ENCODE results near the gene TRIM66. TPM values are rescaled to one million over a fixed set of nuclear protein-coding genes. Genes with fewer than 3 reads are reported as not detected.
A peak's percentile ranks its signal among the peaks of the same experiment; 100 is the strongest.

TRIM66 gene
- polyA plus RNA-seq, 2 donors: 2.0 to 4.8 TPM

DNA sequence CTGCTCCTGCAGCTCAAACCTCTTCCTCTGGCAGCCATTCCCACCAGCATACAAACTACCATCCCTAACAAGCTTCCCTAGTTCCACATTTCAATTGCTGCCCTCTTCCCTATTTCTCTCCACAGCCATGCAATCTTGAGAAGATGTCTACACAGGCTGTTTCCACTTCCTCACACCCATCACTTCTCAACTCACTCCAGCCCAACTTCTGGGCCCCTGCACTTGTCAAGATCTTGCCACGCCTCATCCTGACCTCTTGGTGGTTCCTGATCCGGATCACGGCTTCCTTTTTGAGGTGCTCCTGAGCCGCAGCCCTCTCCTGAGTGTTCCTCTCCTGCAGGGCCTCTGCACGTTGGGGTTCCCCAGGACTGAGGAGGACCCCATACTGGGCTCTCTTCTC is 22.7 kb upstream of the TRIM66 start:
- H3K4me1 ChIP-seq (ENCODE audit: control insufficient read depth in 2 of 2, insufficient read depth in 2 of 2, low read length in 1 of 2): peaks cover 6 to 14% of the 10 kb centered on the region in 2 donors

DNA sequence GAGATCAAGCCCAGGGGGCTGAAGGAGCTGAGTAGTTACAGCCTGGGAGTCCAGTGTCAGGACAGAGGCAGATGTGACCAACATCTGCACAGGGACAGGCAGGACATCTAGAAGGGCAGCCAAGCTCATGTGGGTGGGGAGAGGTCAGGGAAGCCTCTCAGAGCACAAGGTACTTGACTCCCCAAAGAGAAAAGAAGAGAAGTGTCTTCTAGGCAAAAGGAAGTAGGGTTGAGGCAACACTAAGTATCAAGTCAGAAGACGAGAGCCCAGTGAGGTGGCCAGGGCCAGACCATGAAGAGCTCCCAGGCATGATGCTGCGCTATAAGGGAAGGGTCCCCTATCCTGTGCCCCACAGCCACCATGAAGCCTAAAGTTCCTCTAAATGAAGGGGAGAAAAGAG is 21.7 kb upstream of the TRIM66 start:
- peaks cover 18 to 41% of the 10 kb centered on the region in 2 donors for H3K36me3 ChIP-seq (ENCODE audit: control insufficient read depth in 2 of 2, insufficient read depth in 2 of 2, low read length in 1 of 2)
- peaks cover 4 to 7% of the 10 kb centered on the region in 2 donors for H3K4me1 ChIP-seq (ENCODE audit: control insufficient read depth in 2 of 2, insufficient read depth in 2 of 2, low read length in 1 of 2)
- no peak overlapping the region for H3K4me3 ChIP-seq (ENCODE audit: low read depth in 1 of 2, low read length in 2 of 2)
- H3K27me3 ChIP-seq (ENCODE audit: control insufficient read depth in 1 of 2, insufficient read depth in 2 of 2, low read length in 2 of 2): no peaks in the 10 kb centered on the region
- 90 to 91% methylated on average over 2 of the region's 2 CpGs for WGBS, 2 donors
- H3K9me3 ChIP-seq (ENCODE audit: control insufficient read depth in 2 of 2, insufficient read depth in 1 of 2, low read depth in 1 of 2, low read length in 1 of 2): no peaks in the 10 kb centered on the region
- H3K27ac ChIP-seq (ENCODE audit: low read depth in 2 of 2, low read length in 1 of 2): no peak overlapping the region

More for the DNA sequence above, 22.7 kb upstream of the TRIM66 start:
- Histone ChIP-seq H3K36me3 (ENCODE audit: control insufficient read depth in 2 of 2, insufficient read depth in 2 of 2, low read length in 1 of 2) (peaks cover 12 to 35% of the 10 kb centered on the region in 2 donors), H3K27ac (ENCODE audit: low read depth in 2 of 2, low read length in 1 of 2) (peak overlapping the region; percentile 8 to 11), H3K4me3 (ENCODE audit: low read depth in 1 of 2, low read length in 2 of 2) (no peak overlapping the region), H3K27me3 (ENCODE audit: control insufficient read depth in 1 of 2, insufficient read depth in 2 of 2, low read length in 2 of 2) (no peaks in the 10 kb centered on the region), H3K9me3 (ENCODE audit: control insufficient read depth in 2 of 2, insufficient read depth in 1 of 2, low read depth in 1 of 2, low read length in 1 of 2) (no peaks in the 10 kb centered on the region)
- WGBS, 2 donors: 84 to 85% methylated on average over 5 of the region's 5 CpGs

DNA sequence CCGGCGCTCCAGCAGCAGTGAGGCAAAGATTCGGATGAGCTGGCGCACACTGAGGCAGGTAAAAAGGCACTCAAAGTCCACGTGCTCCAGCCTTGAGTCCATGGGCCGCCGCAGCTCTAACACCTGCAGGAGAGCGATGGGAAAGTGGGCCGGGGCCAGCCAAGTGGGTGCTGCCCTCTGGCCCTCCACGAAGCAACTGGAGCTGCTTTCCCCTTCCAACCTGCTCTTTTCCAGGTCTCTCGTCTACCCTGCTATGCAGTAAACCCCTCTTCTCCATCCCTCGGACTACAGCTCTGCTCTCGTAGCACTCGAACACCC is 20.1 kb upstream of the TRIM66 start:
- Histone ChIP-seq H3K27ac (ENCODE audit: low read depth in 2 of 2, low read length in 1 of 2) (peak overlapping the region in 1 of 2 donors; percentile 14), H3K4me1 (ENCODE audit: control insufficient read depth in 2 of 2, insufficient read depth in 2 of 2, low read length in 1 of 2) (peaks cover 3 to 4% of the 10 kb centered on the region in 2 donors), H3K36me3 (ENCODE audit: control insufficient read depth in 2 of 2, insufficient read depth in 2 of 2, low read length in 1 of 2) (peaks cover 20 to 50% of the 10 kb centered on the region in 2 donors), H3K27me3 (ENCODE audit: control insufficient read depth in 1 of 2, insufficient read depth in 2 of 2, low read length in 2 of 2) (no peaks in the 10 kb centered on the region), H3K9me3 (ENCODE audit: control insufficient read depth in 2 of 2, insufficient read depth in 1 of 2, low read depth in 1 of 2, low read length in 1 of 2) (no peaks in the 10 kb centered on the region), H3K4me3 (ENCODE audit: low read depth in 1 of 2, low read length in 2 of 2) (no peak overlapping the region)
- WGBS, 2 donors: 89 to 93% methylated on average over 14 of the region's 14 CpGs

- Histone ChIP-seq H3K4me3 (ENCODE audit: low read depth in 1 of 2, low read length in 2 of 2) (no peak overlapping the region), H3K4me1 (ENCODE audit: control insufficient read depth in 2 of 2, insufficient read depth in 2 of 2, low read length in 1 of 2) (peaks cover 0 to 4% of the 10 kb centered on the region in 2 donors), H3K36me3 (ENCODE audit: control insufficient read depth in 2 of 2, insufficient read depth in 2 of 2, low read length in 1 of 2) (peaks cover 24 to 54% of the 10 kb centered on the region in 2 donors), H3K27me3 (ENCODE audit: control insufficient read depth in 1 of 2, insufficient read depth in 2 of 2, low read length in 2 of 2) (no peaks in the 10 kb centered on the region), H3K9me3 (ENCODE audit: control insufficient read depth in 2 of 2, insufficient read depth in 1 of 2, low read depth in 1 of 2, low read length in 1 of 2) (no peaks in the 10 kb centered on the region), H3K27ac (ENCODE audit: low read depth in 2 of 2, low read length in 1 of 2) (peak overlapping the region; percentile 14 to 16)
- WGBS, 2 donors: 89 to 93% methylated on average over 10 of the region's 10 CpGs
Measured at GRCh38 chr11:8701891-8702597, 19.6 kb upstream of the TRIM66 start.

DNA sequence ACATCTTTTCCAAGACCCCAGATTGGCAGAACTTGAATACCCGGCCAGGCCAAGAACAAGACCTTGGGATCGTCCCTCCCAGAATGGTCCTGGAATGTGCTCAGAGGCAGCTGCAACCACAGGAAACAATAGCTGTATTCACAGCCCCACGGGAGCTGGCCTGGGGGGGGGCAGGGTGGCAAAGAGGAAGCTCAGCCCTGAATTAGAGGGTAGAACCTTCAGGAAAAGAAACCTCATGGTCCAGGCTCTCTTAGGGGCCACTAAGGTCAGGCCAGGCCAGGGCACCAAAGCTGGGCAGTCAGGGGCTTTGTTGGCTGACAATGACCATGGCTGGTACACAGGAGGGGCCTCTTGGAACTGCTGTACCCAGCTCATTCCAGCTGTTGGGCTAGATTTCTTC is 17.4 kb upstream of the TRIM66 start:
- peaks cover 23 to 58% of the 10 kb centered on the region in 2 donors for H3K36me3 ChIP-seq (ENCODE audit: control insufficient read depth in 2 of 2, insufficient read depth in 2 of 2, low read length in 1 of 2)
- H3K4me1 ChIP-seq (ENCODE audit: control insufficient read depth in 2 of 2, insufficient read depth in 2 of 2, low read length in 1 of 2): peaks cover 0 to 4% of the 10 kb centered on the region in 2 donors
- H3K4me3 ChIP-seq (ENCODE audit: low read depth in 1 of 2, low read length in 2 of 2): no peak overlapping the region
- H3K27ac ChIP-seq (ENCODE audit: low read depth in 2 of 2, low read length in 1 of 2): peak overlapping the region; percentile 29 to 77
- no peaks in the 10 kb centered on the region for H3K9me3 ChIP-seq (ENCODE audit: control insufficient read depth in 2 of 2, insufficient read depth in 1 of 2, low read depth in 1 of 2, low read length in 1 of 2)
- no peaks in the 10 kb centered on the region for H3K27me3 ChIP-seq (ENCODE audit: control insufficient read depth in 1 of 2, insufficient read depth in 2 of 2, low read length in 2 of 2)
- 28 to 34% methylated on average over 3 of the region's 3 CpGs for WGBS, 2 donors

- Histone ChIP-seq H3K9me3 (ENCODE audit: control insufficient read depth in 2 of 2, insufficient read depth in 1 of 2, low read depth in 1 of 2, low read length in 1 of 2) (no peaks in the 10 kb centered on the region), H3K4me3 (ENCODE audit: low read depth in 1 of 2, low read length in 2 of 2) (no peak overlapping the region), H3K27me3 (ENCODE audit: control insufficient read depth in 1 of 2, insufficient read depth in 2 of 2, low read length in 2 of 2) (no peaks in the 10 kb centered on the region), H3K36me3 (ENCODE audit: control insufficient read depth in 2 of 2, insufficient read depth in 2 of 2, low read length in 1 of 2) (peaks cover 25 to 60% of the 10 kb centered on the region in 2 donors), H3K4me1 (ENCODE audit: control insufficient read depth in 2 of 2, insufficient read depth in 2 of 2, low read length in 1 of 2) (peaks cover 0 to 4% of the 10 kb centered on the region in 2 donors), H3K27ac (ENCODE audit: low read depth in 2 of 2, low read length in 1 of 2) (peak overlapping the region in 1 of 2 donors; percentile 56)
- 73 to 78% methylated on average over 11 of the region's 11 CpGs for WGBS, 2 donors
Measured at GRCh38 chr11:8698917-8699441, 16.5 kb upstream of the TRIM66 start.

DNA sequence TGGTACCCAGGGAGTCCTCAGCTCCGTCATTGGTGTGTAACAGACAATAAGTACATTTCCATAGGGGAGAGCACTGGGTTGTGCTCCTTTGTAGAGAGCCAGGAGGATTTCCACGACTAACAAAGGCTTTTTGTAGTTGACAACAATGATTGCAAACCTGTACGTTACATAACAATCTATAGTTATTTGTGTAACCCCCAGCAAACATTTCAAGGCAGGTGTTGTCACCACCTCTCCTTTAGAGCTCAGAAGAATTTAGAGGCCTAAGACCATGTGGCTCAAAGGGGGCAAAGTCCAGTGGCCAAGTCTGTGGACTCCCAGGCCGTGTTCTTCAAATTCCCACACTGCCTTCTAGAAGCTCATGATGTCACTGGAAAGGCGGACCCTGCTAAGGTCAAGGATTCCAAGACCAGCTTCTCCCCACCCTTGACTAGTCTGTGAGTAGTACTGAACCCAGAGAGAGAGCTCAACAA is 15.9 kb upstream of the TRIM66 start:
- Histone ChIP-seq H3K27me3 (ENCODE audit: control insufficient read depth in 1 of 2, insufficient read depth in 2 of 2, low read length in 2 of 2) (no peaks in the 10 kb centered on the region), H3K36me3 (ENCODE audit: control insufficient read depth in 2 of 2, insufficient read depth in 2 of 2, low read length in 1 of 2) (peaks cover 23 to 59% of the 10 kb centered on the region in 2 donors), H3K9me3 (ENCODE audit: control insufficient read depth in 2 of 2, insufficient read depth in 1 of 2, low read depth in 1 of 2, low read length in 1 of 2) (no peaks in the 10 kb centered on the region), H3K4me1 (ENCODE audit: control insufficient read depth in 2 of 2, insufficient read depth in 2 of 2, low read length in 1 of 2) (peaks cover 0 to 4% of the 10 kb centered on the region in 2 donors), H3K27ac (ENCODE audit: low read depth in 2 of 2, low read length in 1 of 2) (no peak overlapping the region), H3K4me3 (ENCODE audit: low read depth in 1 of 2, low read length in 2 of 2) (no peak overlapping the region)
- WGBS, 2 donors: 76 to 77% methylated on average over 5 of the region's 5 CpGs

GRCh38 chr11:8697054-8697453 is 14.6 kb upstream of the TRIM66 start:
- 92 to 94% methylated on average over 3 of the region's 3 CpGs for WGBS, 2 donors
- no peaks in the 10 kb centered on the region for H3K9me3 ChIP-seq (ENCODE audit: control insufficient read depth in 2 of 2, insufficient read depth in 1 of 2, low read depth in 1 of 2, low read length in 1 of 2)
- peaks cover 23 to 50% of the 10 kb centered on the region in 2 donors for H3K36me3 ChIP-seq (ENCODE audit: control insufficient read depth in 2 of 2, insufficient read depth in 2 of 2, low read length in 1 of 2)
- H3K27me3 ChIP-seq (ENCODE audit: control insufficient read depth in 1 of 2, insufficient read depth in 2 of 2, low read length in 2 of 2): no peaks in the 10 kb centered on the region
- H3K4me3 ChIP-seq (ENCODE audit: low read depth in 1 of 2, low read length in 2 of 2): no peak overlapping the region
- peaks cover 0 to 3% of the 10 kb centered on the region in 2 donors for H3K4me1 ChIP-seq (ENCODE audit: control insufficient read depth in 2 of 2, insufficient read depth in 2 of 2, low read length in 1 of 2)
- no peak overlapping the region for H3K27ac ChIP-seq (ENCODE audit: low read depth in 2 of 2, low read length in 1 of 2)

DNA sequence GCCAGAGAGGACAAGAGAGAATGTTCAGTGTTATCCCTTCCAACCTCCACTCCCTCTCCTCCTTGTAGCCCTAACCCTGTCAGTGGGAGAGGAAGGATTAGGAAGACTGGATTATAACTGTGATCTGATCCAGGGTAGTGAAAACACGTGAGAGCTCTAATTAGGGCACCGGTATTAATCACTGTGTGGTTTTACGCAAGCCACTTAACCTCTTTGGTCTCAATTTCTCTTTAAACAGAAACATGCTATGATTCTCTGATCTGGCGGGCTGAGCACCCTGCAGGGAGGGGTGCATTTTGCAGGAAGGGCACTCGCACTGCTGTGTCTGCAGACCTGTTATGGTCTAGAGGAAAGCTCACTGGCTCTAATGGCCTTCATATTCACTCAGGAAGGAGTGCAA is 11.7 kb upstream of the TRIM66 start:
- Histone ChIP-seq H3K36me3 (ENCODE audit: control insufficient read depth in 2 of 2, insufficient read depth in 2 of 2, low read length in 1 of 2) (peaks cover 17 to 38% of the 10 kb centered on the region in 2 donors), H3K27ac (ENCODE audit: low read depth in 2 of 2, low read length in 1 of 2) (peak overlapping the region in 1 of 2 donors; percentile 37)
- WGBS, 2 donors: 66 to 70% methylated on average over 5 of the region's 5 CpGs

GRCh38 chr11:8693555-8693954 is 11.1 kb upstream of the TRIM66 start:
- no peak overlapping the region for H3K4me3 ChIP-seq (ENCODE audit: low read depth in 1 of 2, low read length in 2 of 2)
- 87 to 89% methylated on average over 7 of the region's 7 CpGs for WGBS, 2 donors
- H3K27me3 ChIP-seq (ENCODE audit: control insufficient read depth in 1 of 2, insufficient read depth in 2 of 2, low read length in 2 of 2): no peaks in the 10 kb centered on the region
- peaks cover 17 to 35% of the 10 kb centered on the region in 2 donors for H3K36me3 ChIP-seq (ENCODE audit: control insufficient read depth in 2 of 2, insufficient read depth in 2 of 2, low read length in 1 of 2)
- no peak overlapping the region for H3K27ac ChIP-seq (ENCODE audit: low read depth in 2 of 2, low read length in 1 of 2)
- no peaks in the 10 kb centered on the region for H3K9me3 ChIP-seq (ENCODE audit: control insufficient read depth in 2 of 2, insufficient read depth in 1 of 2, low read depth in 1 of 2, low read length in 1 of 2)
- H3K4me1 ChIP-seq (ENCODE audit: control insufficient read depth in 2 of 2, insufficient read depth in 2 of 2, low read length in 1 of 2): no peaks in the 10 kb centered on the region

More for the DNA sequence above, 11.7 kb upstream of the TRIM66 start:
- no peaks in the 10 kb centered on the region for H3K9me3 ChIP-seq (ENCODE audit: control insufficient read depth in 2 of 2, insufficient read depth in 1 of 2, low read depth in 1 of 2, low read length in 1 of 2)
- no peaks in the 10 kb centered on the region for H3K4me1 ChIP-seq (ENCODE audit: control insufficient read depth in 2 of 2, insufficient read depth in 2 of 2, low read length in 1 of 2)
- no peak overlapping the region for H3K4me3 ChIP-seq (ENCODE audit: low read depth in 1 of 2, low read length in 2 of 2)
- H3K27me3 ChIP-seq (ENCODE audit: control insufficient read depth in 1 of 2, insufficient read depth in 2 of 2, low read length in 2 of 2): no peaks in the 10 kb centered on the region

Measured in esophagus (tissue), 2 donors.